Upper lobe of left lung (tissue), 4 donors: ENCODE measurements around the gene ITGA8.

Experiments used
- EP300 ChIP-seq, 4 donors: sonication (generic); formaldehyde crosslinking; IDR thresholded peaks; one replicate each; pipeline ENCODE4 v1.5.1; 2017; ENCODE audit warnings: antibody characterized with exemption in 4 of 4, control low read depth in 2 of 4
- POLR2A ChIP-seq, 4 donors: fragments of 450-650 bp; IDR thresholded peaks; one replicate each; pipeline ENCODE4 v1.5.1; 2016 to 2017; ENCODE audit warnings: antibody characterized with exemption in 4 of 4, mild to moderate bottlenecking in 2 of 4
- POLR2AphosphoS5 ChIP-seq, 2 donors: sonication (generic); formaldehyde crosslinking; IDR thresholded peaks; one replicate each; pipeline ENCODE4 v1.5.1; 2017; ENCODE audit warnings: antibody characterized with exemption in 2 of 2
- TF ChIP-seq, protein P1 (sequence below), 6 experiments: fragments of 450-650 bp in 4 of 6; fragments of 200-600 bp in 2 of 6; sonication (generic) in 2 of 6; IDR thresholded peaks; one replicate each; pipeline ENCODE4 v1.5.1; 2016 to 2019; ENCODE audit warnings: antibody characterized with exemption in 6 of 6

DNA sequence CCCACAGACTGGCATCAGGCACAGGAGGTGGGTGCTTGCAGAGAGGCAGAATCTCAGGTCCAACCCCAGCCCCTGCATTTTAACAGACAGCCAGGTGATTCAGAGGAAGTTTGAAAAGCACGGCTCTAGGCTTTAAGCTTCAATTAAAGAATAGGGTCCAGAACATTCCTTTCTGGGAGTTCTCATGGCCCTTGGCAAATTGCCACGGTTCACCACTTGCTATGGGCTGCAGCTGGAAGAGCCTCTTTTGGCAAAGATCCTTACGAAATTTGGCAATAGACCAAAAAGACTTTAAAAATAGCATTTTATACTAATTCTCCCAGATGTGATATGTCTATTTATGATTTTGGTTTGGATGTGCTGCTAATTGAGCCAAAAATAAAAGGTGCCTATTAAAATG, 148.1 kb downstream of the ITGA8 start:
- TF ChIP-seq, protein P1, sequence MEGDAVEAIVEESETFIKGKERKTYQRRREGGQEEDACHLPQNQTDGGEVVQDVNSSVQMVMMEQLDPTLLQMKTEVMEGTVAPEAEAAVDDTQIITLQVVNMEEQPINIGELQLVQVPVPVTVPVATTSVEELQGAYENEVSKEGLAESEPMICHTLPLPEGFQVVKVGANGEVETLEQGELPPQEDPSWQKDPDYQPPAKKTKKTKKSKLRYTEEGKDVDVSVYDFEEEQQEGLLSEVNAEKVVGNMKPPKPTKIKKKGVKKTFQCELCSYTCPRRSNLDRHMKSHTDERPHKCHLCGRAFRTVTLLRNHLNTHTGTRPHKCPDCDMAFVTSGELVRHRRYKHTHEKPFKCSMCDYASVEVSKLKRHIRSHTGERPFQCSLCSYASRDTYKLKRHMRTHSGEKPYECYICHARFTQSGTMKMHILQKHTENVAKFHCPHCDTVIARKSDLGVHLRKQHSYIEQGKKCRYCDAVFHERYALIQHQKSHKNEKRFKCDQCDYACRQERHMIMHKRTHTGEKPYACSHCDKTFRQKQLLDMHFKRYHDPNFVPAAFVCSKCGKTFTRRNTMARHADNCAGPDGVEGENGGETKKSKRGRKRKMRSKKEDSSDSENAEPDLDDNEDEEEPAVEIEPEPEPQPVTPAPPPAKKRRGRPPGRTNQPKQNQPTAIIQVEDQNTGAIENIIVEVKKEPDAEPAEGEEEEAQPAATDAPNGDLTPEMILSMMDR (IDR thresholded peaks at IDR 0.05), result no peak
- TF ChIP-seq POLR2A (IDR thresholded peaks at IDR 0.05), result no peak
- no peak for TF ChIP-seq POLR2AphosphoS5 (IDR thresholded peaks at IDR 0.05)
- no peak for TF ChIP-seq EP300 (IDR thresholded peaks at IDR 0.05)
